Measurements from ENCODE around the gene ARR3.

ARR3 gene

GRCh38 chrX:70331161-70331560, 63.0 kb downstream of the ARR3 start:
- peak; percentile 29 for DNase-seq (ENCODE audit: low read depth)
- no peak for TF ChIP-seq CTCF (conservative IDR thresholded peaks at IDR 0.05; ENCODE audit: control insufficient read depth, insufficient read depth, low read depth, low read length)
- H3K4me3 ChIP-seq (ENCODE audit: control insufficient read depth, low read depth, low read length): no peak overlapping the region

All from fibroblast of mammary gland (primary cell).